CD14-positive monocyte (primary cell): ENCODE results near the gene LRRC25. TPM values are rescaled to one million over a fixed set of nuclear protein-coding genes. Genes with fewer than 3 reads are reported as not detected.
A peak's percentile ranks its signal among the peaks of the same experiment; 100 is the strongest.
"Not testable (repeated sequence)": the region's sequence is repeated elsewhere in the genome, so short reads cannot be mapped to it uniquely, and the experiment has no call there.

Source experiments
- DNase-seq, 3 donors: peaks; one replicate each; pipeline ENCODE4 v3.0.0-alpha.2; 2011 to 2022
- H2AFZ ChIP-seq: 2 replicates; pipeline ENCODE4 v1.6.0; 2012; ENCODE audit warnings: mild to moderate bottlenecking, low read depth, low read length, inconsistent platforms; ENCODE audit not compliant: insufficient read depth, poor library complexity, severe bottlenecking
- H3K27ac ChIP-seq, 2 donors: 1 replicate in 1 of 2; 2 replicates in 1 of 2; pipeline ENCODE4 v1.5.1; 2012 to 2013; ENCODE audit warnings: low read length in 2 of 2, control low read depth in 1 of 2, inconsistent platforms in 1 of 2, low read depth in 1 of 2, mild to moderate bottlenecking in 1 of 2
- H3K27me3 ChIP-seq, 2 donors: one replicate each; pipeline versions ENCODE4 v1.6.0 to v1.6.1; 2011 to 2013; ENCODE audit warnings: low read length in 2 of 2; ENCODE audit not compliant: control insufficient read depth in 2 of 2, insufficient read depth in 2 of 2
- H3K36me3 ChIP-seq, 2 donors: replicated peaks in 1 of 2; 1 replicate in 1 of 2; 2 replicates in 1 of 2; pipeline versions ENCODE4 v1.5.1 to v1.6.1; 2012 to 2013; ENCODE audit warnings: low read length in 2 of 2, control low read depth in 1 of 2, inconsistent platforms in 1 of 2, mild to moderate bottlenecking in 1 of 2; ENCODE audit not compliant: insufficient read depth in 2 of 2, control insufficient read depth in 1 of 2
- H3K4me1 ChIP-seq, 2 donors: 1 replicate in 1 of 2; 2 replicates in 1 of 2; pipeline versions ENCODE4 v1.5.1 to v1.6.1; 2012 to 2013; ENCODE audit warnings: low read length in 2 of 2, control low read depth in 1 of 2, inconsistent platforms in 1 of 2, mild to moderate bottlenecking in 1 of 2, moderate library complexity in 1 of 2; ENCODE audit not compliant: insufficient read depth in 2 of 2, control insufficient read depth in 1 of 2
- H3K4me2 ChIP-seq: replicated peaks from 2 replicates; pipeline ENCODE3; 2012; ENCODE audit warnings: low read length, moderate library complexity, mild to moderate bottlenecking; ENCODE audit not compliant: poor library complexity, severe bottlenecking; ENCODE audit errors: extremely low read depth
- H3K4me3 ChIP-seq, 3 experiments: fragments of 200-600 bp in 1 of 3; sonication (generic) in 1 of 3; replicated peaks in 1 of 3; 1 replicate in 2 of 3; 2 replicates in 1 of 3; pipeline ENCODE4 v1.5.1; 2011 to 2013; ENCODE audit warnings: low read length in 3 of 3, mild to moderate bottlenecking in 3 of 3, control low read depth in 2 of 3, low read depth in 2 of 3, inconsistent platforms in 1 of 3, moderate library complexity in 1 of 3
- H3K79me2 ChIP-seq: 2 replicates; pipeline ENCODE4 v1.6.0; 2012; ENCODE audit warnings: mild to moderate bottlenecking, control low read depth, inconsistent platforms, low read length, moderate library complexity; ENCODE audit not compliant: insufficient read depth
- H3K9ac ChIP-seq: 2 replicates; pipeline ENCODE4 v1.6.0; 2017; ENCODE audit warnings: low read length, mild to moderate bottlenecking; ENCODE audit not compliant: insufficient read depth, poor library complexity, severe bottlenecking
- H3K9me3 ChIP-seq, 2 donors: replicated peaks in 1 of 2; 1 replicate in 1 of 2; 2 replicates in 1 of 2; pipeline versions ENCODE4 v1.5.1 to v1.6.1; 2012 to 2013; ENCODE audit warnings: low read length in 2 of 2, control low read depth in 1 of 2; ENCODE audit not compliant: control insufficient read depth in 1 of 2, insufficient read depth in 1 of 2
- H4K20me1 ChIP-seq: 2 replicates; pipeline ENCODE4 v1.6.0; 2012; ENCODE audit warnings: mild to moderate bottlenecking, low read length, control low read depth, moderate library complexity; ENCODE audit not compliant: insufficient read depth
- H3K27ac Mint-ChIP-seq, 7 donors: one replicate each; pipeline ENCODE4 v1.8.0; 2020; ENCODE audit warnings: mild to moderate bottlenecking in 7 of 7, mixed read lengths in 7 of 7, moderate library complexity in 6 of 7, inconsistent platforms in 2 of 7
- H3K27me3 Mint-ChIP-seq, 3 donors: one replicate each; pipeline ENCODE4 v1.8.0; 2021 to 2022; ENCODE audit warnings: low read depth in 3 of 3, mild to moderate bottlenecking in 3 of 3, mixed read lengths in 3 of 3, moderate library complexity in 3 of 3, inconsistent platforms in 1 of 3
- H3K36me3 Mint-ChIP-seq, 2 donors: one replicate each; pipeline ENCODE4 v1.8.0; 2020; ENCODE audit warnings: mixed read lengths in 2 of 2, inconsistent platforms in 1 of 2, mild to moderate bottlenecking in 1 of 2
- H3K4me1 Mint-ChIP-seq: one replicate; pipeline ENCODE4 v1.8.0; 2020; ENCODE audit warnings: mild to moderate bottlenecking, mixed read lengths
- H3K4me3 Mint-ChIP-seq, 2 donors: one replicate each; pipeline ENCODE4 v1.8.0; 2020; ENCODE audit warnings: mild to moderate bottlenecking in 2 of 2, mixed read lengths in 2 of 2, moderate library complexity in 1 of 2
- H3K9me3 Mint-ChIP-seq, 7 donors: one replicate each; pipeline ENCODE4 v1.8.0; 2020 to 2022; ENCODE audit warnings: mixed read lengths in 7 of 7, mild to moderate bottlenecking in 6 of 7, moderate library complexity in 6 of 7, inconsistent platforms in 2 of 7
- CTCF ChIP-seq: fragments of 200-600 bp; IDR thresholded peaks from one replicate; pipeline ENCODE4 v1.8.0; 2022; ENCODE audit warnings: antibody characterized with exemption, mild to moderate bottlenecking
- WGBS: methylation state at CpG from one replicate; pipeline ENCODE4 v1.1.5; 2013; ENCODE audit warnings: missing lambda C conversion rate; ENCODE audit not compliant: insufficient coverage; 5-methylcytosine and 5-hydroxymethylcytosine counted together
- intact Hi-C, 2 donors: fragments of 100-400 bp; cut with micrococcal nuclease; formaldehyde crosslinking; loops; one replicate each; pipeline versions ENCODE4 v1.15.0 to v1.15.1; 2023
- polyA plus RNA-seq, 3 donors: library from polyadenylated mRNA; depleted of rRNA in 1 of 3; unstranded in 2 of 3; stranded (reverse) in 1 of 3; fragments of 300-500 nt in 2 of 3; fragments of >200 nt in 1 of 3; fragmentation: Illumina TruSeq in 2 of 3; gene quantifications; 1 replicate in 2 of 3; 2 replicates in 1 of 3; pipeline ENCODE4 v1.2.3, GENCODE V29; 2012 to 2021

Gene LRRC25
- polyA plus RNA-seq, 3 donors, result 173 to 581 (median 416) TPM

- H3K9me3 ChIP-seq, result no peaks in the 10 kb centered on the region
- no peak overlapping the region for H3K27ac ChIP-seq
- H3K27me3 ChIP-seq, result peaks cover 0 to 12% of the 10 kb centered on the region in 2 donors
- peaks cover 44 to 57% of the 10 kb centered on the region in 2 donors for H3K4me1 ChIP-seq
- Mint-ChIP-seq H3K4me1 (peaks cover 46% of the 10 kb centered on the region), H3K27me3 (peaks cover 3 to 34% (median 20%) of the 10 kb centered on the region in 3 donors), H3K4me3 (peak overlapping the region in 1 of 2 donors; percentile 46), H3K9me3 (peaks cover 0 to 4% (median 2%) of the 10 kb centered on the region in 7 donors), H3K36me3 (peaks cover 17 to 20% of the 10 kb centered on the region in 2 donors), H3K27ac (peak overlapping the region in 2 of 7 donors; percentile 15 to 35)
- no peak overlapping the region for H3K4me2 ChIP-seq
- peaks cover 11% of the 10 kb centered on the region for H3K79me2 ChIP-seq
- H3K36me3 ChIP-seq, result peaks cover 6 to 8% of the 10 kb centered on the region in 2 donors
- no peak overlapping the region for H3K4me3 ChIP-seq
- intact Hi-C loops, result loop anchor here (5.0 kb wide), 2 partner anchors 32 to 37 kb away; no protein-coding TSS in a partner anchor
- no peak overlapping the region for H3K9ac ChIP-seq
- peaks cover 33% of the 10 kb centered on the region for H4K20me1 ChIP-seq
- H2AFZ ChIP-seq, result no peak overlapping the region
- no peak for TF ChIP-seq CTCF
- WGBS, result 100% methylated on average over 1 of the region's 7 CpGs
- no peak for DNase-seq
Measured at GRCh38 chr19:18384775-18385174, 12.6 kb downstream of the LRRC25 start.

- H2AFZ ChIP-seq, DNase-seq, H3K27ac ChIP-seq, H3K36me3 ChIP-seq, H3K9me3 Mint-ChIP-seq, H3K4me3 ChIP-seq, H3K9me3 ChIP-seq, H3K9ac ChIP-seq, H3K4me2 ChIP-seq, H3K79me2 ChIP-seq, intact Hi-C loops, H3K4me3 Mint-ChIP-seq: not testable (repeated sequence)
- H3K27me3 Mint-ChIP-seq, result peaks cover 3 to 34% (median 20%) of the 10 kb centered on the region in 3 donors
- H3K27ac Mint-ChIP-seq, result peak overlapping the region in 1 of 7 donors; percentile 16
- Histone ChIP-seq H3K4me1 (peaks cover 40 to 57% of the 10 kb centered on the region in 2 donors), H3K27me3 (peaks cover 0 to 12% of the 10 kb centered on the region in 2 donors), H4K20me1 (peaks cover 21% of the 10 kb centered on the region)
- H3K4me1 Mint-ChIP-seq, result peaks cover 46% of the 10 kb centered on the region
- 100% methylated on average over 3 of the region's 11 CpGs for WGBS
- H3K36me3 Mint-ChIP-seq, result peaks cover 8 to 12% of the 10 kb centered on the region in 2 donors
Measured at GRCh38 chr19:18383622-18384021, 13.8 kb downstream of the LRRC25 start.
